Neural progenitor cell (in vitro differentiated cells): ENCODE data around the gene DMAC2L.

ENCODE experiments used
- EZH2 ChIP-seq: fragments of 200-600 bp; sonication (generic); IDR thresholded peaks from 2 replicates; pipeline ENCODE4 v1.6.1; 2017; ENCODE audit warnings: antibody characterized with exemption, mild to moderate bottlenecking, moderate library complexity
- TF ChIP-seq, protein P1 (sequence below): fragments of 200-600 bp; sonication (generic); IDR thresholded peaks from 2 replicates; pipeline ENCODE4 v1.5.1; 2017; ENCODE audit warnings: antibody characterized with exemption, mild to moderate bottlenecking

DNA sequence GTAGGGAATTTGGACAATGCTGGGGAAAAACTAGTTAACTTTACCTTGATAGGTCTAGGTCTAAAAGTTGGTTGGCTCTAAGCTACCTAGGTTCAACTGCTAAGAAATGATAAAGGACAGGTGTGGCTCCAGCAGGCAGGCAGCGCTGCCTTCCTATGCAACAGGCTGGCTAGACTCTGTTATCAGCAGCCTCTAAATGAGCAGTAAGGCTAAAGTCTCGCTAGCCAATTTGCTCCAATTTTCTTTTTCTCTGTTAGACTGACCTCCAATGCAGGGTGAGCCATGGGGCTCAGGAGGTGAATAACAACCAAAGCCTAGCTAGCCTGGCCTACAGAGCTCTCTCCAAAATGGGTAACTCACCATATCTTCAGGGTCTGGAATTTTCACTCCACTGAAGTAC is 26.5 kb downstream of the DMAC2L start:
- TF ChIP-seq EZH2, result no peak
- TF ChIP-seq, protein P1, sequence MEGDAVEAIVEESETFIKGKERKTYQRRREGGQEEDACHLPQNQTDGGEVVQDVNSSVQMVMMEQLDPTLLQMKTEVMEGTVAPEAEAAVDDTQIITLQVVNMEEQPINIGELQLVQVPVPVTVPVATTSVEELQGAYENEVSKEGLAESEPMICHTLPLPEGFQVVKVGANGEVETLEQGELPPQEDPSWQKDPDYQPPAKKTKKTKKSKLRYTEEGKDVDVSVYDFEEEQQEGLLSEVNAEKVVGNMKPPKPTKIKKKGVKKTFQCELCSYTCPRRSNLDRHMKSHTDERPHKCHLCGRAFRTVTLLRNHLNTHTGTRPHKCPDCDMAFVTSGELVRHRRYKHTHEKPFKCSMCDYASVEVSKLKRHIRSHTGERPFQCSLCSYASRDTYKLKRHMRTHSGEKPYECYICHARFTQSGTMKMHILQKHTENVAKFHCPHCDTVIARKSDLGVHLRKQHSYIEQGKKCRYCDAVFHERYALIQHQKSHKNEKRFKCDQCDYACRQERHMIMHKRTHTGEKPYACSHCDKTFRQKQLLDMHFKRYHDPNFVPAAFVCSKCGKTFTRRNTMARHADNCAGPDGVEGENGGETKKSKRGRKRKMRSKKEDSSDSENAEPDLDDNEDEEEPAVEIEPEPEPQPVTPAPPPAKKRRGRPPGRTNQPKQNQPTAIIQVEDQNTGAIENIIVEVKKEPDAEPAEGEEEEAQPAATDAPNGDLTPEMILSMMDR, result no peak
